ENCODE data around the gene CTSH. TPM values are rescaled to one million over a fixed set of nuclear protein-coding genes. Genes with fewer than 3 reads are reported as not detected.

CTSH gene
- total RNA-seq, 1 experiment from 2014 or later: 11.4 TPM

DNA sequence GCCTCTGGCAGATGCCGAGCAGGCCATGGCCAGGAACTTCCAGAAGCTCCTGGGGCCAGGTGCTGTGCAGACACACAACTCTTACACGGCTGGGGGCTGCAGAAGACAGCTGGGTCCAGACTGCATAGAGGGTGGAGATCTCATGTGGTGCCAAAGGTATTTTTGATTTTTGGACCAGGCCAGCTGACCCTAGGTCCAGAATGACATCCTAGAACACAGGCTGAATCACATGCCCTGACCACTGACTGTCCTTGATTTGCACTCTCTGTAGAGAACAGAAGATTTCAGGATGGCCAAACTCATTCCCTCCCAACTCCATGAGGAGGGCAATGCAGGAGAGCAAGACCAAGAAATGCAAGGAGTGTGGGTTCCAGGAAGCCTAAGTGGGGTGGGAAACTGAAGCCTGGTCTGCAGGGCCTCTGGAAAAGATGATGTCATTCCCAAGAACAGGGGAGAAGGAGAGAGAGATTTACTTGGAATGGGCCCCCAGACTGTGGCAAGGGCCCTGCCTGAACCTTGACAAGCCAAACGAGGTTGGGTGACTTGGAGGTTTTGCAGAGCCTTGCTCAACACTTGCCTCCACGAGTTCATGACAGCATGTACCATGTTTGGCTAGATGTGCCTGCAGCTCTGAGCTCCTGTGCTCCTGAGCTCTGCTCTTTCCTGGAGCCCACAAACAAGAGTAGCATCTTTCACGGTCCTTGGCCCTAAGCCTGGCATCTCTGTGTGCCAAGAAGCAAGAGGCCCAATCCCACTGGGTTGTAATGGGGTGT is 38.5 kb upstream of the CTSH start:
- no peaks in the 10 kb centered on the region for H3K36me3 ChIP-seq
- no peak for DNase-seq
- no peak overlapping the region for H3K27ac ChIP-seq
- H3K4me3 ChIP-seq: no peak overlapping the region
- H3K27me3 ChIP-seq: no peaks in the 10 kb centered on the region
- H3K9me3 ChIP-seq (replicated peaks): no peaks in the 10 kb centered on the region
- peaks cover 13% of the 10 kb centered on the region for H3K4me1 ChIP-seq

DNA sequence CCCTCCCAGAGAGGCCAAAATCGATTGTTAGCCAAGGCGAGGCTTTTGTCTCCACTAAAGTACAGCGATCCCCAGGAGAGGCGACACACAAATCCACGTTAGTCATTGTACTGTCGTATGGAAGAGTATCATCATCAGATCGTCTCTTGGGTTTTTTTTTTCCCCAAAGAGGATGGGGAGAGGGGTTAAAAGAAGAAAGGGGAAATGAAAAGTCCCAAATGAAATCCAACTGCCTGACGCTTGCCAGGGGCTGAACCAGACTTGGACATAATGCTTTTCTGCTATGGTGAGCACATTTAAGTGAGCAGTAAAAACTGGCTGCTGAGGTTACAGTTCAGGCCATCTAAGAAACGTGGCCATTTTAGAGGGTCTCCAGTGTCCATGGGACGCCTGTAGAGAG is 37.9 kb upstream of the CTSH start:
- no peaks in the 10 kb centered on the region for H3K36me3 ChIP-seq
- H3K4me1 ChIP-seq: peaks cover 9% of the 10 kb centered on the region
- no peak overlapping the region for H3K4me3 ChIP-seq
- no peaks in the 10 kb centered on the region for H3K27me3 ChIP-seq
- no peak overlapping the region for H3K27ac ChIP-seq
- H3K9me3 ChIP-seq (replicated peaks): no peaks in the 10 kb centered on the region
- DNase-seq: no peak

DNA sequence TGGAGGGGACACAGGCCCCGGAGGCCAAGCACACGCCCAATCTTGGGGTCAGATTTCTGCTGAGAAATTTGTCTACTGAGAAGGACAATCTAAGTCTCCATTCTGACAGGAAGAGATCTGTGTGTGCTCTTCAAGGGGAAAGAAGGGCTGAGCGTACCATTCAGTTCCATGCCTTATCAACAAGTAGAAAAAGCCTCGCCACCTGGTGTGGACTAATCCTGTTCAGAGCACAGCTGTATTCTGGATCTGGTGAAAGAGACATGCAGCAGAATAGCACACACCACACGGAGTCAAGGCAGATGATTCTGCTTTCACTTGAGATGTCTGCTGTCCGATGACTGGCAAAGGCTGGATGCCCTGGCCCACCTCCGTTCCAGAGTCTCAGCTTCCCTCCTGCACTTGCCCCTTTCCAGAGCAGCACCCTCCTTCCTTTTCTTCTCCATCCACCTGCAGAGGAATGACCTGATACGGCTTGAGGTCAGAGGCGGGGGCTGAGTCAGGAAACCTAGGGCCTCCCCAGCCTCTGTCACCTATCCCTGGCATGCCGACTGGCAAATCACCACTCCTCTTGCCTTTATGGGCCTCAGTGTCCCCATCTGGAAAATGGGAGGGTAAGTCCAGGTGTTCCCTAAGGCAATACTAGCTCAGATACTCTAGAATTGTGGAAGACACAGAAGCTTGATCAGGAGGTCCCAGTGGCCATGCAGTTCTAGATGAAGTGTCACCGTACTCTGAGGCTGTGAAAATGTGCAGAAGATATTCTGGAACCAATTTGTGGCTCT is 36.9 kb upstream of the CTSH start:
- DNase-seq: peak in 1 of 2 experiments; percentile 53
- no peak overlapping the region for H3K4me3 ChIP-seq
- no peaks in the 10 kb centered on the region for H3K27me3 ChIP-seq
- H3K27ac ChIP-seq: no peak overlapping the region
- no peaks in the 10 kb centered on the region for H3K36me3 ChIP-seq
- H3K9me3 ChIP-seq (replicated peaks): no peaks in the 10 kb centered on the region
- peaks cover 9% of the 10 kb centered on the region for H3K4me1 ChIP-seq

DNA sequence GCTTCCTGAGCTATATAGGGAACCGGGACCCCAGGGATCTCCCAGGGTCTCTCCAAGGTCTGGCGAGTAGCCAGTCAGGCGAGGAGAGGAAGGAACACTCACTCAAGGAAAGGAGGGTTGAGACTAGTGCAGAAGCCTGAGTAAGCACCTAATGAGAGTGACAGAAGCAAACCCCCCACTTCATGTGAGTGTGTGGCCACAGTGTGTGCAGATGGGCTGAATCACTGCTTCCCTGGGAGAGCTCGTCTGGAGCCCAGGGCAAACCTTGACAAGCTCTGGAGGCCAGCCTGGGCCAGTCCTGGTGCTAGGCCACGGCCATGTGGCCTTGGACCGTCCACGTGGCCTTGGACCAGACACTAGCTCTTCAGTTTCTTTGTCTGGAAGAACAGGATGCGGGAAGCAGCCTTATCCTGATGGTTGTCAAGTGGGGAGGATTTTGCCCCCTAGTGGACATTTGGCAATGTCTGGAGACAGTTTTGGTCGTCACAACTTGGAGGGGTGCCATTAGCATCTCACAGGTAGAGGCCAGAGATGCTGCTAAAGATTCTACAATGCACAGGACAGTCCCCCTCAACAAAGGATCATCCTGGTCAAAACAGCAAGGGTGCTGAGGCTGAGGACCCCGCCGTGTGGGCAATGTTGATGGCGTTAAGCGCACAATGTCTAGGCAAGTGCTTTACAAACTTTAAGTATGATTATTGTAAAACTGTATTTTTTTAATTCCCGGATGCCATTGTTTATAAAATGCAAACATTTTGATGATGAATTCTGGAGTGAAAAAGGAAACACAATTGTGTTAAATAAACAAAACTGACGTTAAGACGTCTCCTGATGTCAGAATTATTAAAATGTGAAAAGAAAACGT is 34.8 kb upstream of the CTSH start:
- Histone ChIP-seq H3K9me3 (replicated peaks) (no peaks in the 10 kb centered on the region), H3K36me3 (no peaks in the 10 kb centered on the region), H3K27me3 (no peaks in the 10 kb centered on the region; the same call in 1 of the 2 replicates), H3K27ac (no peak overlapping the region), H3K4me3 (no peak overlapping the region), H3K4me1 (peaks cover 9% of the 10 kb centered on the region)
- peak; percentile 64 to 78 for DNase-seq

DNA sequence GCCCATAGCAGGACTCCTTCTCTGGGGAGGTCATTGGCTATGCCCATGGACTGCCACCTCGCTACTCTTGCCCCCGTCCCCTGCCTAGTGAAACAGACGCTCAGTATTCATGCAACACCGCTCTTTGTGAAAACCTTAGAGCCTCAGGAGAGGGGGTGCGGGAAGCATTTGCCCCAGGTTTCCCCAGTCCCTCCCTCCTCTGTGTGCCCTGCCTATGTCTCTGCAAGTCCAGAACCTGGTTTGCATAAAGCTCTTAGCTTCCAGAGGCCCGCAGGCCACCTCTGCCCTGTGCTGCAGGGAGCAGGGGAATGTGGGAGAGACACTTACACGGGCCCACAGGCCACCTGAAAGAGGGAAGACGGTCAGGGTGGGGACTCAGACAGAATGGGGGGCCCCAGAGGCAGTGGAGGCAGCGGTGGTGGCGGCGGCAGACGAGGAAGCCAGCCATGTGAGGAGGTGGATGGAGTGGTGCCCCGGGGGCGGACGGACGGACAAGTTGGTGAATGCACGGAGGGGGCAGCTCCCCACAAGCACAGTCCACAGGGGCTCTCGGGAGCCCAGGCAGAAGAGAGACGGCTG is 33.8 kb upstream of the CTSH start:
- DNase-seq: no peak
- H3K9me3 ChIP-seq (replicated peaks): no peaks in the 10 kb centered on the region
- no peak overlapping the region for H3K27ac ChIP-seq
- no peaks in the 10 kb centered on the region for H3K36me3 ChIP-seq
- H3K27me3 ChIP-seq: no peaks in the 10 kb centered on the region; the same call in 1 of the 2 replicates
- H3K4me3 ChIP-seq: no peak overlapping the region
- peaks cover 14% of the 10 kb centered on the region for H3K4me1 ChIP-seq

DNA sequence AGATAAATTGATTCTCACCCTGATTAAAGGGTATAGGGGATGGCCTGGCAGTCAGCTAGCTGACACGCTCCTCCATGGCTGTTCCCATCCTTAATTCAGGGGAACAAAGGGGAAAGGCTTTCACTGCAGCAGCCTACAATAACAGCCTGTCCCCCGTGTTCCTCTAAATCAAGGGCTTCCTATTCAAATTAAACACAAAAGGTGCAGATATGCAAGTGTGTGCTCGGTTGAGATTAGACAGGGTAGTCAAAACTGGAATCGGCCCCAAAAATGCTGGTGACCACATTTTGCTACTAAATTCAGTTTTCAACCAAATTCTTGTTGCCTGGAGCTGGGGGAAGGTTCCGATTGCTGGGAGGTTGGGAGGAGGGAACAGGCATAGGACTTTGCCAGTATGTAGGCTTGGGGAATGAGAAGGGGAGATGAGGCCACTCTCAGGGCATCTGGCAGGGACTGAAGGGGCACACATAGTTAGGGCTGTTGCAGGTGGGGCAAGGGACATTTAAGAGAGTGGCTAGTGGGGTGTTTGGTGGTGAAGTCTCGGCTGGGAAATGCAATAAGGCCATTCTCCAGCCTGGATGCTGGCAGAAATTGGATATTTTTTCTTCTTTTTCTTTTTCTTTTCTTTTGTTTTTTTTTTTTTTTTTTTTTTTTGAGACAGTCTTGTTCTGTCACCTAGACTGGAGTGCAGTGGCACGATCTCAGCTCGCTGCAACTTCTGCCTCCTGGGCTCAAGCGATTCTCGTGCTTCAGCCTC is 32.9 kb upstream of the CTSH start:
- H3K9me3 ChIP-seq (replicated peaks): no peaks in the 10 kb centered on the region
- no peak overlapping the region for H3K4me3 ChIP-seq
- H3K27ac ChIP-seq: no peak overlapping the region
- no peaks in the 10 kb centered on the region for H3K36me3 ChIP-seq
- H3K27me3 ChIP-seq: no peaks in the 10 kb centered on the region; the same call in 1 of the 2 replicates
- peaks cover 14% of the 10 kb centered on the region for H3K4me1 ChIP-seq
- DNase-seq: no peak

DNA sequence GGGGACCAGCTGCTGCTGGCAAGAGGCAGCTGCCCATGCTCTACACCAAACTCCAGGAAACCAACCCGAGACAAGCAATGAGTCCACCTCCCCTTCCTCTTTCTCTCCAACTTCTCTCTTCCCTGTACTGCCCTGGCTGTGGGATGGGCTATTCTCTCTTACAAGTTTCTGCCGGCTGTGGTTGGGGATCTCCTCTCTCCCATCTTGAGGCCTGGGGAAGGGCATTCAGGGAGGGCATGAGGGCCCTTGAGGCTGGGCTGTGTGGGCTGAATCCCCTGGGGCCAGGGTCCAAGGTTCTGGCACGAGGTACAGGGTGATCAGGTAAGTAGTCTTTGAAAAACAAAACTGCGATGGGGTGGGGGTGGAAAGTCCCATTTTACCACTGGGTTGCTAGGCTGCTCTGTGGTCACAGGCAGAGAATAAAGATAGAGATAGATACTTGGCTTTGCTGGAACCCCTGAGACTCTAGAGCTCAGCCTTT is 32.3 kb upstream of the CTSH start:
- Histone ChIP-seq H3K9me3 (replicated peaks) (no peaks in the 10 kb centered on the region), H3K27ac (no peak overlapping the region), H3K36me3 (no peaks in the 10 kb centered on the region), H3K4me1 (peaks cover 14% of the 10 kb centered on the region), H3K4me3 (no peak overlapping the region), H3K27me3 (no peaks in the 10 kb centered on the region; the same call in 1 of the 2 replicates)
- DNase-seq: no peak

DNA sequence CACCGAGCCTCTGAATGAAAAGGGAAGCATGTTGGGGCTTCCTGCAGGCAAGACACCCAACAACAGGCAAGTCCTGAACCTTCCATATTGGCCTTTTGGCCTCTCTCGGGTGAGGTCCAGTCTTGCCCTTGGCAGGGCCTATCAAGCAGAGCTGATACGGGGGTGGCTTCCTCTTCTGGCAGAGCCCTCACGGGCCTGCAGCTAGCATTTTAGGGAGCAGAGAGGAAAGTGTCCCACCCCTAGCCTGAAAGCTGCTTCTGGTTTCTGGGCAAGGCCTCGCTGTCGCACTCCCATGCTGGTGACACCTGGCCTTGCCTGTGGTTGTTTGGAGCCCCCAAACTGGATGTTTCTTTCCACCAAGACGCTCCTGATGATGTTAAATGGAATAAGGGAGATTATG is 31.8 kb upstream of the CTSH start:
- Histone ChIP-seq H3K27ac (no peak overlapping the region), H3K4me1 (peaks cover 14% of the 10 kb centered on the region), H3K36me3 (no peaks in the 10 kb centered on the region), H3K4me3 (no peak overlapping the region), H3K27me3 (no peaks in the 10 kb centered on the region; the same call in 1 of the 2 replicates), H3K9me3 (replicated peaks) (no peaks in the 10 kb centered on the region)
- no peak for DNase-seq

DNA sequence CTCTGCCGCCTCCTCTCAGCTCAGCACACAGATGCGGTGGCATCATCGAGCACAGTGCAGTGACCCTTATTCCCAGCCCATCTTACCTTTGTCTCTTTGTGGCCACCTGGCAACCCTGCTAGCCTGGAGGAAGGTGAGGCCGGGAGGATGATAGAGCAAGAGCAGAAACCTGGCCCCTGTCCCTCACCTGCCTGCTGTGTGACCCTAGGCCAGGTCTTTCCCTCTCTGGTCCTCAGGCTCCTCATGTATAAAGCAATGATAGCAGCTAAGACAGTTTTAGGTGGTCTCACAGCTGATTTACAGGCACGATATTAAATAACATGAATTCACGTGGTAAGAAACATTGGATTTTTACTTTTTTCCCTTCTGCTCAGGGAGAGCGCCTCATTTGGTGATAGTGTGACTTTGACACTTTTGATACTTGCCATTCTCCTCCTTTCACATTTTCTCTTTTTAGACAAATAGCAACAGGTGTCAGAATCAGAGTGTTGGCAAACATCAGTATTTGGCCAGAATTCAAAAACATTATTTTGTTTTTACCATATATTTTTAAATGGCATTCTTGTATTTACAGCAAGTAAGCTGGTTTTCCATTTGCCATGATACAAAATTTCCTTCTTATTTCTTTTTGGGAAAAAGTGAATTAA is 29.5 kb upstream of the CTSH start:
- H3K4me1 ChIP-seq: peaks cover 5% of the 10 kb centered on the region; the same call in 1 of the 2 replicates
- H3K4me3 ChIP-seq: no peak overlapping the region
- H3K36me3 ChIP-seq: no peaks in the 10 kb centered on the region
- DNase-seq: no peak
- no peak overlapping the region for H3K27ac ChIP-seq
- no peaks in the 10 kb centered on the region; the same call in 1 of the 2 replicates for H3K27me3 ChIP-seq
- H3K9me3 ChIP-seq (replicated peaks): no peaks in the 10 kb centered on the region

DNA sequence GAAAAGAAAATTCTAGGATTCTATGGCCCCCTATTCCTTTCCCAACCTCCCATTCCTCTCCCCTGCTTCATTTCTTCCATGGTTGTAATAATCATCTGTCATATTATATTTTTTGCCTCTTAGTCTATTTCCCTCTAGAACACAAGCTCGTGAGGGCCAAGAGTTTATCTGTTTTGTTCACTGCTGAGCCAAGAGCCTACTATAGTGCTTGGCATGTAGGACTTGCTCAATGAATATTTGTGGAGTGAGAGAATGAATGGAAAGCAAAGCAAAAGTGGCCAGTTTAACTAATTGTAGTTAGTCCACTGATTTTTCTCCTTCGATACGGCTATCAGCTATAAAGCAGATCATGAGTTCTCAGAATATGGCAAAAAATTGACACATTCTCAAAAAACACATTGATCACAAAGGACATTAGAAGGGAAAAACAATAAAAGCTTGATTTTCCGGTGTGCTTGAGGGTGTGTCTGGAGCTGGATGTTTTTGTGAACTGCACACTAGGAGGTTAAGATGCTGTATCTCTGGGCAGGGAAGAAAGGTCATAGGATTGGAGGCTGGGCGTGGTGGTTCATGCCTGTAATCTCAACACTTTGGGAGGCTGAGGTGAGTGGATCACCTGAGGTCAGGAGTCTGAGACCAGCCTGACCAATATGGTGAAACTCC is 25.0 kb upstream of the CTSH start:
- no peaks in the 10 kb centered on the region for H3K36me3 ChIP-seq
- H3K27me3 ChIP-seq: no peaks in the 10 kb centered on the region; the same call in 1 of the 2 replicates
- no peak overlapping the region for H3K4me3 ChIP-seq
- no peak for DNase-seq
- no peak overlapping the region for H3K27ac ChIP-seq
- no peaks in the 10 kb centered on the region for H3K9me3 ChIP-seq (replicated peaks)
- H3K4me1 ChIP-seq: peaks cover 5% of the 10 kb centered on the region; the same call in 1 of the 2 replicates

DNA sequence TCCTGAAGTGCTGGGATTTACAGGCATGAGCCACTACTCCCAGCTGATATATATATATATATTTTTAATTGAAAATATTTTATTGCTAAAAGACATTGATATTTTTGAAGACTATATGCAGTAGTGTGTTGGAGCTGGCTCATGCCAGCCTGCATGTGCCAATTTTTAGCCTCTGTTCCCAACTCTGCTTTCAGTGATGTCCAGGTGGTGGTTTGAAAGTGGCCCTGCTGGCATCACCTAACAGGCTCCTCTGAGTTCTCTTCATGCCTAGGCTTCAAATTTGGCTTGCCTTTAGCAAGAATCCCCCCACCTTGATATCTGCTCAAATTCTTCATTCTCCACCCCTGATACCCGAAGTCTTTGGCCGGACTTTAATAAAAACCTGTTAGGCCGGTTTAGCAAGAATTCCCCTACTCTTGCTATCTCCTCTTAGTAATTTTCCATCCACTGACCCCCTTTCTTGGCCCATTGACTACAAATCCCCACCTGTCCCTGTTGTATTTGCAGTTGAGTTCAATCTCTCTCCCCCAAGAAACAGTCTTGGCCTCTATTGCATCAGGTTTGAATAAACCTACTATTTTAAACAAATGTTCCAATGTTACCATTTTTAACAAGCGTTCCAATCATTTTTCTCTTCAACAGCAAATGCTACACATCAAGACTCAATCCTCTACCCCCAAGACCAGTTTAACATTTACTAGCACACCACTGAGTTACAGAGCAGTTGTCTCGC is 23.9 kb upstream of the CTSH start:
- H3K4me3 ChIP-seq: no peak overlapping the region
- no peaks in the 10 kb centered on the region for H3K4me1 ChIP-seq
- no peak for DNase-seq
- no peak overlapping the region for H3K27ac ChIP-seq
- H3K9me3 ChIP-seq (replicated peaks): no peaks in the 10 kb centered on the region
- no peaks in the 10 kb centered on the region for H3K36me3 ChIP-seq
- H3K27me3 ChIP-seq: no peaks in the 10 kb centered on the region

DNA sequence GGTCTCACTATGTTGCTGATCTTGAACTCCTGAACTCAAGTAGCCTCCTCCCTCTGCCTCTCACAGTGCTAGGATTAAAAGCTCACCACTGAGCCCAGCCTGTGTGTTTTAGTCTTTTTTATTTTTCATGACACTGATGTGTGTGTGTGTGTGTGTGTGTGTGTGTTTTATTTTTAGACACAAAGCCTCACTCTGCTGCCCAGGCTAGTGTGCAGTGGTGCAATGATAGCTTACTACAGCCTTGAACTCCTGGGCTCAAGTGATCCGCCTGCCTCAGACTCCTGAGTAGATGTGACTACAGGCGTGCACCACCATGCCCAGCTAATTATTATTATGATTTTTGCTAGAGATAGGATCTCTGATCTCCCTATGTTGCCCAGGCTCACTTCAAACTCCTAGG is 23.3 kb upstream of the CTSH start:
- H3K4me3 ChIP-seq: no peak overlapping the region
- H3K4me1 ChIP-seq: no peaks in the 10 kb centered on the region
- H3K36me3 ChIP-seq: no peaks in the 10 kb centered on the region
- no peak for DNase-seq
- H3K27ac ChIP-seq: no peak overlapping the region
- no peaks in the 10 kb centered on the region for H3K9me3 ChIP-seq (replicated peaks)
- no peaks in the 10 kb centered on the region for H3K27me3 ChIP-seq
